GM12878 (cell line): Measurements from ENCODE around the gene ERCC2.

Experiments used
- BCL11A ChIP-seq: IDR thresholded peaks from 2 replicates; pipeline ENCODE4 v1.6.1; 2011; ENCODE audit warnings: low read depth, low read length
- POLR2AphosphoS5 ChIP-seq: IDR thresholded peaks from 2 replicates; pipeline ENCODE4 v1.6.1; 2011; ENCODE audit warnings: mild to moderate bottlenecking, low read length, inconsistent platforms
- SREBF2 ChIP-seq: IDR thresholded peaks from 2 replicates; pipeline ENCODE4 v1.6.1; 2012; ENCODE audit warnings: mild to moderate bottlenecking, low read length
- STAT3 ChIP-seq: IDR thresholded peaks from 2 replicates; pipeline ENCODE4 v1.6.1; 2011; ENCODE audit warnings: low read depth, low read length, improper control_type of control experiment
- ZNF207 ChIP-seq: fragments of 450-650 bp; IDR thresholded peaks from 2 replicates; pipeline ENCODE4 v1.6.1; 2014; ENCODE audit warnings: antibody characterized with exemption, mild to moderate bottlenecking, borderline replicate concordance
- TF ChIP-seq, protein P1 (sequence below), 3 experiments: IDR thresholded peaks in 2 of 3; conservative IDR thresholded peaks in 1 of 3; 2 replicates each; pipeline ENCODE4 v1.5.1; 2011; ENCODE audit warnings: low read depth in 3 of 3, low read length in 3 of 3, mild to moderate bottlenecking in 3 of 3, control low read depth in 2 of 3, moderate library complexity in 2 of 3, inconsistent platforms in 1 of 3, mixed read lengths in 1 of 3; ENCODE audit not compliant: control insufficient read depth in 2 of 3, insufficient read depth in 1 of 3; ENCODE audit errors: extremely low read depth in 1 of 3
- TF ChIP-seq, protein P2 (sequence below): IDR thresholded peaks from 2 replicates; pipeline ENCODE4 v1.6.1; 2012; ENCODE audit warnings: mild to moderate bottlenecking, low read depth, low read length
- TF ChIP-seq, protein P3 (sequence below): IDR thresholded peaks from 2 replicates; pipeline ENCODE4 v1.6.1; 2012; ENCODE audit warnings: low read depth, low read length, improper control_type of control experiment

DNA sequence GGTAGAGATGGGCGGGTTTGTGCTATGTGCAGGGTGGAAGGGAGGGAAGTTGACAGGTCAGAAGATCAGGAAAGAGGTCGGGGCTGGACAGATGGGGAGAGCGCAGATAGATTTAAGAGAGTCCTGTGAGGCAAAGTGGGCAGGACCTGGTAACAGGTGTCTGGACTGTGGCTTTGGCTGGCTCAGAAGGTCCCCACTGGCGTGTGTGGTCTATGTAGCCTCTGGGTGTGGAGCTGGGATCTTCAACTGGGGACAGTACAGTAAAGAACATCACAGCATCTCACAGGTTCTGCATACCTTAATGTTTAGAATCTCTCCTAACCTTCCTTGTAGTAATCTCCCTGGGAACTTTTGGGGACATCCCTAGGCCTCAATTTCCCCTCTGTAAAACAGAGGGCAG, 65.4 kb downstream of the ERCC2 start:
- TF ChIP-seq POLR2AphosphoS5 (no peak), BCL11A (no peak), ZNF207 (no peak), SREBF2 (no peak), STAT3 (no peak)
- TF ChIP-seq, protein P1, sequence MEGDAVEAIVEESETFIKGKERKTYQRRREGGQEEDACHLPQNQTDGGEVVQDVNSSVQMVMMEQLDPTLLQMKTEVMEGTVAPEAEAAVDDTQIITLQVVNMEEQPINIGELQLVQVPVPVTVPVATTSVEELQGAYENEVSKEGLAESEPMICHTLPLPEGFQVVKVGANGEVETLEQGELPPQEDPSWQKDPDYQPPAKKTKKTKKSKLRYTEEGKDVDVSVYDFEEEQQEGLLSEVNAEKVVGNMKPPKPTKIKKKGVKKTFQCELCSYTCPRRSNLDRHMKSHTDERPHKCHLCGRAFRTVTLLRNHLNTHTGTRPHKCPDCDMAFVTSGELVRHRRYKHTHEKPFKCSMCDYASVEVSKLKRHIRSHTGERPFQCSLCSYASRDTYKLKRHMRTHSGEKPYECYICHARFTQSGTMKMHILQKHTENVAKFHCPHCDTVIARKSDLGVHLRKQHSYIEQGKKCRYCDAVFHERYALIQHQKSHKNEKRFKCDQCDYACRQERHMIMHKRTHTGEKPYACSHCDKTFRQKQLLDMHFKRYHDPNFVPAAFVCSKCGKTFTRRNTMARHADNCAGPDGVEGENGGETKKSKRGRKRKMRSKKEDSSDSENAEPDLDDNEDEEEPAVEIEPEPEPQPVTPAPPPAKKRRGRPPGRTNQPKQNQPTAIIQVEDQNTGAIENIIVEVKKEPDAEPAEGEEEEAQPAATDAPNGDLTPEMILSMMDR (IDR thresholded peaks at IDR 0.05 in 2 of 3, conservative IDR thresholded peaks at IDR 0.05 in 1 of 3; ENCODE audit: control insufficient read depth in 2 of 3, extremely low read depth in 1 of 3, insufficient read depth in 1 of 3, low read depth in 3 of 3, low read length in 3 of 3): no peak
- TF ChIP-seq, protein P2, sequence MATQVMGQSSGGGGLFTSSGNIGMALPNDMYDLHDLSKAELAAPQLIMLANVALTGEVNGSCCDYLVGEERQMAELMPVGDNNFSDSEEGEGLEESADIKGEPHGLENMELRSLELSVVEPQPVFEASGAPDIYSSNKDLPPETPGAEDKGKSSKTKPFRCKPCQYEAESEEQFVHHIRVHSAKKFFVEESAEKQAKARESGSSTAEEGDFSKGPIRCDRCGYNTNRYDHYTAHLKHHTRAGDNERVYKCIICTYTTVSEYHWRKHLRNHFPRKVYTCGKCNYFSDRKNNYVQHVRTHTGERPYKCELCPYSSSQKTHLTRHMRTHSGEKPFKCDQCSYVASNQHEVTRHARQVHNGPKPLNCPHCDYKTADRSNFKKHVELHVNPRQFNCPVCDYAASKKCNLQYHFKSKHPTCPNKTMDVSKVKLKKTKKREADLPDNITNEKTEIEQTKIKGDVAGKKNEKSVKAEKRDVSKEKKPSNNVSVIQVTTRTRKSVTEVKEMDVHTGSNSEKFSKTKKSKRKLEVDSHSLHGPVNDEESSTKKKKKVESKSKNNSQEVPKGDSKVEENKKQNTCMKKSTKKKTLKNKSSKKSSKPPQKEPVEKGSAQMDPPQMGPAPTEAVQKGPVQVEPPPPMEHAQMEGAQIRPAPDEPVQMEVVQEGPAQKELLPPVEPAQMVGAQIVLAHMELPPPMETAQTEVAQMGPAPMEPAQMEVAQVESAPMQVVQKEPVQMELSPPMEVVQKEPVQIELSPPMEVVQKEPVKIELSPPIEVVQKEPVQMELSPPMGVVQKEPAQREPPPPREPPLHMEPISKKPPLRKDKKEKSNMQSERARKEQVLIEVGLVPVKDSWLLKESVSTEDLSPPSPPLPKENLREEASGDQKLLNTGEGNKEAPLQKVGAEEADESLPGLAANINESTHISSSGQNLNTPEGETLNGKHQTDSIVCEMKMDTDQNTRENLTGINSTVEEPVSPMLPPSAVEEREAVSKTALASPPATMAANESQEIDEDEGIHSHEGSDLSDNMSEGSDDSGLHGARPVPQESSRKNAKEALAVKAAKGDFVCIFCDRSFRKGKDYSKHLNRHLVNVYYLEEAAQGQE: no peak
- TF ChIP-seq, protein P3, sequence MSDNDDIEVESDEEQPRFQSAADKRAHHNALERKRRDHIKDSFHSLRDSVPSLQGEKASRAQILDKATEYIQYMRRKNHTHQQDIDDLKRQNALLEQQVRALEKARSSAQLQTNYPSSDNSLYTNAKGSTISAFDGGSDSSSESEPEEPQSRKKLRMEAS: no peak
